CD4-positive, alpha-beta T cell (primary cell): ENCODE results near the gene APOL2. TPM values are rescaled to one million over a fixed set of nuclear protein-coding genes. Genes with fewer than 3 reads are reported as not detected.

Source experiments
- ATAC-seq: fragments of 200-7000 bp; cut with Tn5 transposase; one replicate; pipeline ENCODE4 v1.10.0; 2022; ENCODE audit warnings: mild to moderate bottlenecking; ENCODE audit not compliant: poor library complexity
- CTCF ChIA-PET: fragments of 350-600 bp; sonication (Branson Sonifier 250); formaldehyde crosslinking; loops from one replicate; lab custom pipeline; 2021; ENCODE audit warnings: antibody characterized with exemption, inconsistent platforms; lab: Charles Lee
- POLR2A ChIA-PET: fragments of 350-600 bp; sonication (Branson Sonifier 250); formaldehyde crosslinking; loops from one replicate; lab custom pipeline; 2021; ENCODE audit warnings: antibody characterized with exemption, inconsistent platforms; lab: Charles Lee
- DNase-seq, 14 experiments: peaks; one replicate each; pipeline ENCODE4 v3.0.0-alpha.2; 2013 to 2020; ENCODE audit warnings: mixed read lengths in 2 of 14
- H3K27ac ChIP-seq, 2 donors: one replicate each; pipeline versions ENCODE4 v1.5.1 to v1.7.0; 2013; ENCODE audit warnings: low read length in 2 of 2, low read depth in 1 of 2, mild to moderate bottlenecking in 1 of 2
- H3K27me3 ChIP-seq, 2 experiments: 1 replicate in 1 of 2; 2 replicates in 1 of 2; pipeline versions ENCODE4 v1.6.1 to v1.7.0; 2013; ENCODE audit warnings: low read length in 2 of 2, control low read depth in 1 of 2, mild to moderate bottlenecking in 1 of 2, moderate library complexity in 1 of 2; ENCODE audit not compliant: insufficient read depth in 2 of 2, control insufficient read depth in 1 of 2
- H3K36me3 ChIP-seq: one replicate; pipeline ENCODE4 v1.6.1; 2013; ENCODE audit warnings: low read length, control low read depth; ENCODE audit not compliant: insufficient read depth
- H3K4me1 ChIP-seq: one replicate; pipeline ENCODE4 v1.6.1; 2013; ENCODE audit warnings: low read length, control low read depth; ENCODE audit not compliant: insufficient read depth
- H3K4me3 ChIP-seq: one replicate; pipeline ENCODE4 v1.5.1; 2013; ENCODE audit warnings: mild to moderate bottlenecking, low read length, moderate library complexity
- H3K9me3 ChIP-seq, 2 experiments: 1 replicate in 1 of 2; 2 replicates in 1 of 2; pipeline versions ENCODE4 v1.6.1 to v1.7.0; 2013; ENCODE audit warnings: low read length in 2 of 2, mild to moderate bottlenecking in 2 of 2, control low read depth in 1 of 2, moderate library complexity in 1 of 2; ENCODE audit not compliant: control insufficient read depth in 1 of 2, insufficient read depth in 1 of 2
- H3K27ac Mint-ChIP-seq: one replicate; pipeline ENCODE4 v1.8.0; 2020; ENCODE audit warnings: mixed read lengths
- H3K27me3 Mint-ChIP-seq: one replicate; pipeline ENCODE4 v1.8.0; 2021; ENCODE audit warnings: mixed read lengths
- H3K36me3 Mint-ChIP-seq: one replicate; pipeline ENCODE4 v1.8.0; 2021; ENCODE audit warnings: low read depth, mixed read lengths
- H3K4me1 Mint-ChIP-seq: one replicate; pipeline ENCODE4 v1.8.0; 2021; ENCODE audit warnings: low read depth, mixed read lengths
- H3K4me3 Mint-ChIP-seq: one replicate; pipeline ENCODE4 v1.8.0; 2020; ENCODE audit warnings: mild to moderate bottlenecking, mixed read lengths
- H3K9me3 Mint-ChIP-seq: one replicate; pipeline ENCODE4 v1.8.0; 2020; ENCODE audit warnings: mixed read lengths
- intact Hi-C, 2 experiments: fragments of 100-400 bp; cut with DNase I in 1 of 2; cut with micrococcal nuclease in 1 of 2; formaldehyde crosslinking; loops; one replicate each; pipeline versions ENCODE4 v1.15.1 to v1.9.0; 2023 to 2025; cut with DNase I, micrococcal nuclease
- total RNA-seq, 174 experiments: library from RNA in 2 of 174; stranded (reverse) in 2 of 174; gene quantifications; one replicate each; pipeline ENCODE4 v1.2.3 and lab custom pipeline; 2021 to 2026
- TF ChIP-seq, protein P1 (sequence below): fragments of 200-600 bp; IDR thresholded peaks from one replicate; pipeline ENCODE4 v1.8.0; 2022; ENCODE audit warnings: antibody characterized with exemption, mild to moderate bottlenecking

Gene APOL2
- total RNA-seq, 2 experiments from 2014 or later: 17.8 to 21.8 TPM

DNA sequence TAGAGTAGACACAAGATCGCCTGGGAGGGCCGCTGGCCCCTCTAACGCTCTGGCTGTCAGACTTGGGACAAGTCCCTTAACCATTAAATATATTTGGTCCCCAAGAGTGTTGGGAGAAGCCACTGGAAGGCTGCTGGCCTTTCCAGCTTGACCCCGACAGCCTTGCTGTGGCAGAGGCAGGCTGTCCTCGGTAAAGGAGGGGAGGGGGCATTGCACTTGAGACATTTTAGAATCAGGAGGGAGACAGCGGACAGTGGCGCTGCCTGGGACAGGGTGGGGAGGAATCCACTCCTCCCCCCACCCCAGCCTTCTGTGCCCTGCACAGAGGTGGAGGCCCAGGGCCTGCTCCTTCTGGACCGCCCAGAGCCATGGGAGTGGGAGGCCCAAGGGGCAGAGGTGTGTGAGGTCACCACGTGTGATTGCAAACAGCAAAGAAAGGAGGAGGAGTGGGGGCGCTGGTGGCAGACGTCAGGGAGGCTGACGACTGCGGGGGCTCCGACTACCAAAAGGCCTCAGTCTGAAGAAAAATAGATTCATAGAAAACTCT, 42.5 kb upstream of the APOL2 start:
- Mint-ChIP-seq H3K4me1 (peaks cover 19% of the 10 kb centered on the region), H3K36me3 (peaks cover 71% of the 10 kb centered on the region), H3K4me3 (no peak overlapping the region), H3K9me3 (no peaks in the 10 kb centered on the region), H3K27ac (peak overlapping the region; percentile 8), H3K27me3 (no peaks in the 10 kb centered on the region)
- Histone ChIP-seq H3K4me3 (no peak overlapping the region), H3K27me3 (no peaks in the 10 kb centered on the region), H3K36me3 (peaks cover 65% of the 10 kb centered on the region), H3K9me3 (no peaks in the 10 kb centered on the region), H3K27ac (no peak overlapping the region), H3K4me1 (peaks cover 25% of the 10 kb centered on the region)
- CTCF ChIA-PET: no interaction called here
- TF ChIP-seq, protein P1, sequence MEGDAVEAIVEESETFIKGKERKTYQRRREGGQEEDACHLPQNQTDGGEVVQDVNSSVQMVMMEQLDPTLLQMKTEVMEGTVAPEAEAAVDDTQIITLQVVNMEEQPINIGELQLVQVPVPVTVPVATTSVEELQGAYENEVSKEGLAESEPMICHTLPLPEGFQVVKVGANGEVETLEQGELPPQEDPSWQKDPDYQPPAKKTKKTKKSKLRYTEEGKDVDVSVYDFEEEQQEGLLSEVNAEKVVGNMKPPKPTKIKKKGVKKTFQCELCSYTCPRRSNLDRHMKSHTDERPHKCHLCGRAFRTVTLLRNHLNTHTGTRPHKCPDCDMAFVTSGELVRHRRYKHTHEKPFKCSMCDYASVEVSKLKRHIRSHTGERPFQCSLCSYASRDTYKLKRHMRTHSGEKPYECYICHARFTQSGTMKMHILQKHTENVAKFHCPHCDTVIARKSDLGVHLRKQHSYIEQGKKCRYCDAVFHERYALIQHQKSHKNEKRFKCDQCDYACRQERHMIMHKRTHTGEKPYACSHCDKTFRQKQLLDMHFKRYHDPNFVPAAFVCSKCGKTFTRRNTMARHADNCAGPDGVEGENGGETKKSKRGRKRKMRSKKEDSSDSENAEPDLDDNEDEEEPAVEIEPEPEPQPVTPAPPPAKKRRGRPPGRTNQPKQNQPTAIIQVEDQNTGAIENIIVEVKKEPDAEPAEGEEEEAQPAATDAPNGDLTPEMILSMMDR: no peak
- POLR2A ChIA-PET: interaction anchor here (1.3 kb wide), 1 partner anchor 33 kb away, joined by 3 read pairs; no protein-coding TSS in a partner anchor
- ATAC-seq: no peak
- intact Hi-C loops: no loop called here
- peak in 1 of 14 experiments; percentile 3 for DNase-seq

DNA sequence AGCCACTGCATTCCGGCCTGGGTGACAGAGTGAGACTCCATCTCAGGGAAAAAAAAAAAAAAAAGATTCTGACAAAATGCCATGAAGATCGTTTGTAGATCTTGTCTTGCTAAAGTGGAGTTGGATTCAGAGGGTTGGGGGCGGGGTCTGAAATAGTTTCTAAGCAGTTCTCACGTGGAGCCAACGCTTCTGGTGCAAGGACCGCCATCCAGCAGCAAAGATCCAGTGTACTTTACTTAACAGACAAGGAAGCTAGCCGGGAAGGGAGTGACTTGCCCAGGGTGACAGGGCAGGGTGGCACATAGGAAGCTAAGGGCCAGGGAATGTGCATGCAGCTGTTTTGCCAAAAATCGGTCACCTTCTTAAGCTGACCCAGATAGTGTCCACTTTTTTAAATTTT, 41.1 kb upstream of the APOL2 start:
- no peaks in the 10 kb centered on the region for H3K27me3 Mint-ChIP-seq
- H3K36me3 Mint-ChIP-seq: peaks cover 59% of the 10 kb centered on the region
- DNase-seq: peak in 2 of 14 experiments; percentile 4 to 33

DNA sequence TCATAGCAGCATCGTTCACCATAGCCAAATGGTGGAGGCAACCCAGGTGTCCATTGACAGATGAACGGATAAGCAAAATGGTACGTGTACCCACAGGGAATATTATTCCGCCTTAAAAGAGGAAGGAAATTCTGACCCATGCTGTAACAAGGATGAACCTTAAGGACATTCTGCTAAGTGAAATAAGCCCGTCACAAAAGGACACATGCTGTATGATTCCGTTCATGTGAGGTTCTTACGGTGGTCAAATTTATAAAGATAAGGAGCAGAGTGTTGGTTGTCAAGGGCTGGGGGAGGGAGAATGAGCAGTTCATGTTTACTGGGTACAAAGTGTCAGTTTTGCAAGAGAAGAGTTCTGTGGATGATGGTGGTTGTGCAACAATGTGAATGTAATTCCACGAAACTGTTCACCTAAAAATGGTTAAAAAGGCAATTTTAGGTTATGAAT, 39.9 kb upstream of the APOL2 start:
- Histone ChIP-seq H3K9me3 (no peaks in the 10 kb centered on the region), H3K36me3 (peaks cover 39% of the 10 kb centered on the region), H3K4me1 (peaks cover 11% of the 10 kb centered on the region), H3K27ac (no peak overlapping the region), H3K4me3 (no peak overlapping the region), H3K27me3 (no peaks in the 10 kb centered on the region)
- peak in 1 of 14 experiments; percentile 5 for DNase-seq
- ChIA-PET POLR2A (interaction anchor here (0.7 kb wide), 1 partner anchor 9 kb away, joined by 3 read pairs; no protein-coding TSS in a partner anchor), CTCF (interaction anchor here (1.7 kb wide), 1 partner anchor 191 kb away, joined by 5 read pairs; no protein-coding TSS in a partner anchor)
- H3K9me3 Mint-ChIP-seq: no peaks in the 10 kb centered on the region
- no peak for ATAC-seq
- no peaks in the 10 kb centered on the region for H3K27me3 Mint-ChIP-seq
- peaks cover 52% of the 10 kb centered on the region for H3K36me3 Mint-ChIP-seq
- peaks cover 17% of the 10 kb centered on the region for H3K4me1 Mint-ChIP-seq
- intact Hi-C loops: loop anchor here in 1 of 2 experiments (5.0 to 10.0 kb wide), 2 partner anchors 42 to 84 kb away; partner anchors contain the start of gene APOL2
- no peak overlapping the region for H3K4me3 Mint-ChIP-seq
- TF ChIP-seq, protein P1: no peak
- peak overlapping the region; percentile 67 for H3K27ac Mint-ChIP-seq

More for the DNA sequence above, 41.1 kb upstream of the APOL2 start:
- ChIA-PET CTCF (interaction anchor here (0.7 to 1.0 kb wide), 2 partner anchors 20 to 21 kb away, joined by 3 read pairs; no protein-coding TSS in a partner anchor), POLR2A (interaction anchor here (0.6 to 1.3 kb wide), 2 partner anchors 32 to 925 kb away, joined by 3 to 4 read pairs; no protein-coding TSS in a partner anchor)
- Histone ChIP-seq H3K27ac (no peak overlapping the region), H3K27me3 (no peaks in the 10 kb centered on the region), H3K4me1 (peaks cover 13% of the 10 kb centered on the region), H3K4me3 (no peak overlapping the region), H3K9me3 (no peaks in the 10 kb centered on the region), H3K36me3 (peaks cover 50% of the 10 kb centered on the region)
- no peaks in the 10 kb centered on the region for H3K9me3 Mint-ChIP-seq
- TF ChIP-seq, protein P1: no peak
- peaks cover 17% of the 10 kb centered on the region for H3K4me1 Mint-ChIP-seq
- ATAC-seq: no peak
- intact Hi-C loops: no loop called here
- peak overlapping the region; percentile 30 for H3K27ac Mint-ChIP-seq
- no peak overlapping the region for H3K4me3 Mint-ChIP-seq
